Measurements from ENCODE around the gene SLC4A11.
"Not testable (repeated sequence)": the region's sequence is repeated elsewhere in the genome, so short reads cannot be mapped to it uniquely, and the experiment has no call there.

Gene SLC4A11

DNA sequence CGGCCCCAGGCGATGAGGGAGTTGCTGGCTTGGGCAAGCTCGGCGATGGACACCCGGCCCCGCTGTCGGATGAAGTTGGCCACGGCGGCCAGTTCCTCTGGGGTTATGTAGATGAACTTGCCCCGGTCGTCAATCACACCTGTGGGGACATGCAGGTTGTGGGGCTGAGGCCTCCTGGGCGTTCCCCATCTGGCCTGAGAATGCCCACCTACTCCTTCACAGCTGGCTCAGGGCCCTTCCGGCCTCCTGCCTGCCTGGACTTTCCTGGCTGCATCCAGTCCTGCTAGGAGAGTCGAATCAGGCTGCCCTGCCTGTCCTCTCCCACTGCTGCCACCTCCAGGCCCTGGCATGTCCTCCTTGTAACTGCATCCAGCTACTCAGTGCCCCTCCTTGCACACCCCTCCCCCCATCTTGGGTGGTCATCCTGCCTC lies 48.3 kb downstream of the SLC4A11 start:
- DNase-seq (ENCODE audit: low spot score), result no peak
- Histone ChIP-seq H3K4me3 (no peak overlapping the region), H3K27ac (no peak overlapping the region)
- TF ChIP-seq, protein P1, sequence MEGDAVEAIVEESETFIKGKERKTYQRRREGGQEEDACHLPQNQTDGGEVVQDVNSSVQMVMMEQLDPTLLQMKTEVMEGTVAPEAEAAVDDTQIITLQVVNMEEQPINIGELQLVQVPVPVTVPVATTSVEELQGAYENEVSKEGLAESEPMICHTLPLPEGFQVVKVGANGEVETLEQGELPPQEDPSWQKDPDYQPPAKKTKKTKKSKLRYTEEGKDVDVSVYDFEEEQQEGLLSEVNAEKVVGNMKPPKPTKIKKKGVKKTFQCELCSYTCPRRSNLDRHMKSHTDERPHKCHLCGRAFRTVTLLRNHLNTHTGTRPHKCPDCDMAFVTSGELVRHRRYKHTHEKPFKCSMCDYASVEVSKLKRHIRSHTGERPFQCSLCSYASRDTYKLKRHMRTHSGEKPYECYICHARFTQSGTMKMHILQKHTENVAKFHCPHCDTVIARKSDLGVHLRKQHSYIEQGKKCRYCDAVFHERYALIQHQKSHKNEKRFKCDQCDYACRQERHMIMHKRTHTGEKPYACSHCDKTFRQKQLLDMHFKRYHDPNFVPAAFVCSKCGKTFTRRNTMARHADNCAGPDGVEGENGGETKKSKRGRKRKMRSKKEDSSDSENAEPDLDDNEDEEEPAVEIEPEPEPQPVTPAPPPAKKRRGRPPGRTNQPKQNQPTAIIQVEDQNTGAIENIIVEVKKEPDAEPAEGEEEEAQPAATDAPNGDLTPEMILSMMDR (IDR thresholded peaks at IDR 0.05), result no peak

- DNase-seq (ENCODE audit: low spot score), result no peak
- Histone ChIP-seq H3K4me3 (no peak overlapping the region), H3K27ac (no peak overlapping the region)
- TF ChIP-seq, protein P1 (IDR thresholded peaks at IDR 0.05), result no peak
These were observed 49.3 kb downstream of the SLC4A11 start for GRCh38 chr20:3189561-3190131.

GRCh38 chr20:3188823-3189413 lies 50.1 kb downstream of the SLC4A11 start:
- Histone ChIP-seq H3K27ac (no peak overlapping the region), H3K4me3 (no peak overlapping the region)
- TF ChIP-seq, protein P1 (IDR thresholded peaks at IDR 0.05), result no peak
- no peak for DNase-seq (ENCODE audit: low spot score)

GRCh38 chr20:3187861-3188260 lies 51.1 kb downstream of the SLC4A11 start:
- not testable (repeated sequence) for DNase-seq (ENCODE audit: low spot score); H3K4me3 ChIP-seq; H3K27ac ChIP-seq

GRCh38 chr20:3183896-3184612 lies 54.9 kb downstream of the SLC4A11 start:
- TF ChIP-seq, protein P1 (IDR thresholded peaks at IDR 0.05), result no peak

GRCh38 chr20:3182429-3182828 lies 56.6 kb downstream of the SLC4A11 start:
- not testable (repeated sequence) for DNase-seq (ENCODE audit: low spot score)

More at GRCh38 chr20:3183896-3184612, 54.9 kb downstream of the SLC4A11 start:
- no peak for DNase-seq (ENCODE audit: low spot score)
- Histone ChIP-seq H3K4me3 (no peak overlapping the region), H3K27ac (no peak overlapping the region)

GRCh38 chr20:3181270-3181669 lies 57.7 kb downstream of the SLC4A11 start:
- Histone ChIP-seq H3K27ac (no peak overlapping the region), H3K4me3 (no peak overlapping the region)
- DNase-seq (ENCODE audit: low spot score), result no peak
- TF ChIP-seq, protein P1 (IDR thresholded peaks at IDR 0.05), result no peak

More at GRCh38 chr20:3182429-3182828, 56.6 kb downstream of the SLC4A11 start:
- H3K27ac ChIP-seq, H3K4me3 ChIP-seq: not testable (repeated sequence)

DNA sequence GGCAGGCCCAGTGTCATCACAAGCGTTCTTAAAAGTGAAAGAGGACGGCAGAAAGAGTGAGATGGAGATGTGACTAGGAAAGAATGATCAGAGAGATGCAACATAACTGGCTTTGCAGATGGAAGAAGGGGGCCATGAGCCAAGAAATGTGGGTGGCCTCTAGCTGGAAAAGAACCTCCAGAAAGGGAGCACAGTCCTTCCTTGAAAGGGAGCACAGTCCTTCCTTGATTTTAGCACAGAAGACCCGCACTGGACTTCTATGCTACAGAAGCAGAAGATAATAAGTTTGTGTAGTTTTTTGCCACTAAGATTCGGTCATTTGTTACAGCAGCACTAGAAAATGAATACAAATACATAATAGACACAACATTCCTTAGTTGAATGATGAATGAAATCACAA lies 58.7 kb downstream of the SLC4A11 start:
- Histone ChIP-seq H3K4me3 (no peak overlapping the region), H3K27ac (no peak overlapping the region)
- TF ChIP-seq, protein P1 (IDR thresholded peaks at IDR 0.05), result no peak
- DNase-seq (ENCODE audit: low spot score), result no peak
